DMS153 (cell line): ENCODE measurements around the gene ZFYVE21.

Experiments
- DNase-seq: peaks from one replicate; lab custom pipeline; 2025; lab: John Stamatoyannopoulos, UW

Gene ZFYVE21

DNA sequence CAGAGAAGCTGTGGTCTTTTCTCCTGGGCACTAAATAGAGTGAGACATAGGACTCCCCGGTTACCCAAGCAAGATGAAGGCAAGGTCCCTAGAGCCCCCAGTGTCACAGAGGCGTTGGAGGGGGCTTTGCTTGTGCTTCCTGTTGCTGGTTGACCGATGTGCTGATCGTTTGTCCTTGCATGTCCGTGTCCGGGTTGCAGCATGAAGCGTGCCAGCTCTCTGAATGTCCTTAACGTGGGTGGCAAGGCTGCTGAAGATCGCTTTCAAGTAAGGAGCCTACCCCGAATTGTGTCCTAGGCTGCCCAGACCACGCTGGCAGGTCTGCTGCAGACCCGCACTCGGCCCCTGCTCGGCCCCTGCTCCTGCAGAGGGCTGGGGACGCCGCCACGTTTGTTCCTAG is 23.5 kb upstream of the ZFYVE21 start:
- no peak for DNase-seq

DNA sequence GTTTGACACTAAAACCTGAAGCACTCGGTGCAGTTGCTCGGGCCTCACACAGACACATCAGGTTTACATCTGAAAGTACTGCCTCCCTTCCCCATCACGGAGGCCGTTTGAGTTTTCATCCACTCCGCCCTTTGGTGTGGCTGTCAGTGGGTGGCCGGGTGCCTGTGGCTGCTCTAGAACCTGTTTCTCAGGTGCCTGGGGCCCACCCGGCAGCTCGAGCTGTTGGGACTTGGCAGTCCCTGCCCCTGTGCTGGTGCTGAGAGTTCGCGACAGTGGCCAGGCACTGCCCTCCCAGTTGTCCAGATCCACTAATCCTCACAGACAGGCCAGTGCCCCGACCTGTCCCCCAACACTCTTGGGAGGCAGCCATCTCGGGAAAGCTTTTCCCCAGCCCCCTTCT is 22.7 kb upstream of the ZFYVE21 start:
- no peak for DNase-seq

DNA sequence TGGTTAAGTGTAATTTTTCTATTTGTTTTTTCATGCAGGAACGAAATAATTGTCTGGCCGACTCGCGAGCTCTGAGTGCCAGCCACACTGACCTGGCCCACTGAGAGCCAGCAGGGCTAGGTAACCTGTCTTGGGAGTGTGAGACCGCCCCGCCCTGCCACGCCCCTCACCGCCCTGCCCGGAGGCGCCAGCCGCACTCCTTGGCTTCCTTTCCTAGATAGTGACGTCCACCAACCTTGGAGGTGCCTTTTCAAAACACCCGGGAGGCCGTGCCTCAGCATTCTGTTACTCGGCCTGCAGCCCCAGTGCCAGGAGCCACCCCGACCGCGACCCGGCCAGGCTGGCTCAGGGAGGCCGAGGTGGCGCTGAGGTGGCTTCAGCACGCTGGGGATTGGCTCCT is 22.1 kb upstream of the ZFYVE21 start:
- DNase-seq: no peak

DNA sequence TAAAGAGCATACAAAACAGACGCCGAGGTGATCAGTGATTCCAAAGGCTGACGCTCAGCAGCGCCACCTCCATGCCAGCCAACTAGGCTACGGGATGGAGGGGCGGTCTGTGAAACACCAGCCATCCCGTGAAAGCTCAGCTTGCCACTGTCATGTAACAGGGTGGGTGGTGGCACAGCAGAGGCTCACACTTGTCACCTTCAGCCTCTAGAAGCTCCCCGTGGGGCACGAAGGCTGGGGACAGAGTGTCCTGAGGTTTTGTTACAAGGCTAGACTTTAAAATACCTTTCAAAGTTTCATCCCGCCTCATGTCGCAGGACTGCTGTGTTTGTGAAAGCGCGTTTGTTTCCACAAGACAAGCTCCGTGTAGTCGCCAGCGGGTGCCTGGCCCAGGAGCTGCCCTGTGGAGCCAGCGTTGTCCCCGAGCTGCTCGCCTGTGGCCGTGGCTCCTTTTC is 21.0 kb upstream of the ZFYVE21 start:
- DNase-seq: no peak

DNA sequence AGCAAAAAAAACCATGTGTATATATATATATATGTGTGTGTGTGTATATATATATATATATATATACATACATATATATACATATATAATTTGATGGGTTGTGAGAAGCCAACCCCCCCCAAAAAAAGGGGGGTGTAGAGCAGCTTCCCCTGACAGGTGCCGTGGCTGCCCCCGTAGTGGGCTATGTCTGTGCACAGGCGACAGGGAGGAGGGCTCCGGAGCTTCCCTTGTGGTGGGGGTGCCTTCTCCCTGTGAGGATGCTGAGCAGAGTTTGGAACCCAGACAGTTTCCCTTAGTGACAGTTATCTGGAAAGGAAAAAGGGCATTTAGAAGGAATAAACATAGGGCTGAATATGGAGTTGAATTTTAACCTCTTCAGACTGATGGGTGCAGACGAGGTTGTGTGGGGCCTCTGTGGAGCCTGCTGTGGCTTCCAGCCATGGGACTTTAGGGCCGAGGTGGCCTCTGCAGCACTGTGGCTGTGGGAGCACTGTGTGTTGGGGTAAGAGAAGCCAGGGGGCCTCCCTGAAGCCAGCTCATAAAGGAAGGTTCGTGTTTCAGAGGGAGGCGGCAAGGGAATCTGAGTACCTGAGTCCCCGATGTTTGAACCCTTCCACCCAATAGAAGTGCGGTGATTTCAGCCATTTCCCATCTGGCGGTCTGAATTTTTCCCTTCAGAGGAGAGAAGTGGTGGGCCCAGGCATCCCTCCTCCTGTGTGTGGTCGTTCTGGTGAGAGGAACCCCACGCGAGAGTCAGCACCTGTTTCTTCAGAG is 20.1 kb upstream of the ZFYVE21 start:
- DNase-seq: no peak

DNA sequence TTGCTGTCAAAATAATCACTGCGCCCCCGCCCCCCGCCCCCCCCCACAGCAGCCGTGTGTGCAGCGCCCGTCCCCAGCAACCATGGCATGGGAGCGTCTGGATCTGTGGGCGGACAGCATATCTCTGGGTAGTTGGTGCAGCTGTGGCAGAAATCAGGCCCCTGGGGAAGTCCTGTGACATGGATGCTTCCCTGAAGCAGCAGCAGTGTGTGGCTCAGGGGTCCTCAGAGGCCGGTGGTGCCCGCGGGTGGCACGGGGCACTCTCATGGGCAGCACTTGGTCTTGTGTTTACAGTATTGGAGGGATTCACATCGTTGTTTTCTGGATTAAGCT is 19.6 kb upstream of the ZFYVE21 start:
- no peak for DNase-seq

GRCh38 chr14:103696466-103697071 is 19.0 kb upstream of the ZFYVE21 start:
- no peak for DNase-seq

GRCh38 chr14:103697206-103697602 is 18.4 kb upstream of the ZFYVE21 start:
- no peak for DNase-seq

DNA sequence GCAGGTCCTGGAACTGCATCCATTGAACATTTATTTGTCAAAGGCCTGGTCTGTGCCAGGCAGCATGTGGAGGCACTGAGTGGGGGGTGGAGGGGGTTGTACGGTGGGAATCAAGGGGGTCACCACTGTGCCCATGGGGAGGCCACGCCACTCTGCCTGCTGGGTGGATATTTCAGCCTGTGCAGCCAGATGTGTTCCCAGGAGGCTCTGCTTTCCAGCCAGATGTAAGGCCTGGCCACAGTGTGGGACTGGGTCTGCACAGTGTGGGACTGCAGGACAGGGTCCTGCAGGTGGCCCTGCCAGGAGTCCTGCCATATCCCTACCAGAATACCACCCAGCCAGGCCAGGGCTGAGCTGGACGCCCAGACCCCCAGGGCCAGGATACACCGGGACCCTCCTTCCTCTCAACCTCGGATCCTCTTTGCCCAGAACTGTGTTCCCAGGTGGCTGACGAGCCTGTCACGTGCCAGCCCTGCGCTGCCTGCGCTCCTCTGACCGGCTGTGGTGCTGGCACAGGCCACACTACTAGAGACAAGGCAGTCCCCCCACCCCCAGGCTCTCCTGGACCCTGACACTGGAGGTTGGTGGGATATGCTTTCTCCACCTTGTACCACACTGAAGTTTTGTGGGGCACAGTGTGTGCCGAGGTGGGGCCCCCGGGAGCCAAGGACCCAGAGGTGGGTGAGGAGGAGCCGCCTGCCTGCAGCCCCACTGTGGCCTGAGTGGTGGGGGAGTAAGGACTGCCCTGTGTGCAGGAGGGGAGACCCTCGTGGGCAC is 17.8 kb upstream of the ZFYVE21 start:
- DNase-seq: no peak

DNA sequence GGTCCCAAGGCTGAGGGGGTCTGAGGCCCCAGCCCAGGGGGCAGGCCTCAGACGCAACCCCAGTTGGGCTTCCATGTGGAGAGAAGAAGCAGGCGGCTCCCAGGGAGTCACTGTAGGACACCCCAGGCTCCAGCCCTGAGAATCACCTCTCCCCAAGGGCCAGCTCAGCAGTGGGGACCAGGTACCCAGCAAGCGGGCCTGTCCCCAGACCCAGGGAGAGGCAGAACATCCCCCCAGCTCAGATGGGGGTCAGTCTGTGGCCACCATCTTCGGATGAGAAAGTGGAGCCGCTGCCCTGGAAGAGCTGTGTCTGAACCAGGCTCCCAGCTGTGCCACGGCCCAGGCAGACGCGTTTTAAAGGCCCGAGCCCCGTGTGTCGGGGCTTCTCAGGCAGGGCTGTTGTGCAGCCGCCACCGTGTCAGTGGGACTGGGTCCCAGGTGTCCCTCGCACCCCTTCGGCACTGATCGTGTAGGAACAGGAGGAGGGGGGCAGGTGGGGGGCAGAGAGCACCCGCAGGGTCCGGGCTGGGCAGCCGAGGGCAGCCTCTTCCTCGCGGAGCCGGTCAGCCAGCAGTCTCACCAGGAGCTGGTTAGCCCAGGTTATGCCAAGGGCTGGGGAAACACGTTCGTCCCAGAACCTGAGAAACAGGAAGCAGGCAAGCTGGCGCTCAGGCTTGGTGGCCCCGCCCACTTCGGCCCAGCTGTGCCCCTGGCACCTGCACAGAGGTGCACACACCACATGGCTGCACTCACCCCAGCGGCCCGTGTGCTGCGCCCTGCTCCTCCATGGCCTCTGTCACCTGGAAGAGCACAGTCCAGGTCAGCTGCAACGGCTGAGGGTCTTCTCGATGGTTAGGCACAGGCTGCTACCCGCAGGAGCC is 17.0 kb upstream of the ZFYVE21 start:
- DNase-seq: no peak

- no peak for DNase-seq
Measured at GRCh38 chr14:103699261-103699661, 16.3 kb upstream of the ZFYVE21 start.

DNA sequence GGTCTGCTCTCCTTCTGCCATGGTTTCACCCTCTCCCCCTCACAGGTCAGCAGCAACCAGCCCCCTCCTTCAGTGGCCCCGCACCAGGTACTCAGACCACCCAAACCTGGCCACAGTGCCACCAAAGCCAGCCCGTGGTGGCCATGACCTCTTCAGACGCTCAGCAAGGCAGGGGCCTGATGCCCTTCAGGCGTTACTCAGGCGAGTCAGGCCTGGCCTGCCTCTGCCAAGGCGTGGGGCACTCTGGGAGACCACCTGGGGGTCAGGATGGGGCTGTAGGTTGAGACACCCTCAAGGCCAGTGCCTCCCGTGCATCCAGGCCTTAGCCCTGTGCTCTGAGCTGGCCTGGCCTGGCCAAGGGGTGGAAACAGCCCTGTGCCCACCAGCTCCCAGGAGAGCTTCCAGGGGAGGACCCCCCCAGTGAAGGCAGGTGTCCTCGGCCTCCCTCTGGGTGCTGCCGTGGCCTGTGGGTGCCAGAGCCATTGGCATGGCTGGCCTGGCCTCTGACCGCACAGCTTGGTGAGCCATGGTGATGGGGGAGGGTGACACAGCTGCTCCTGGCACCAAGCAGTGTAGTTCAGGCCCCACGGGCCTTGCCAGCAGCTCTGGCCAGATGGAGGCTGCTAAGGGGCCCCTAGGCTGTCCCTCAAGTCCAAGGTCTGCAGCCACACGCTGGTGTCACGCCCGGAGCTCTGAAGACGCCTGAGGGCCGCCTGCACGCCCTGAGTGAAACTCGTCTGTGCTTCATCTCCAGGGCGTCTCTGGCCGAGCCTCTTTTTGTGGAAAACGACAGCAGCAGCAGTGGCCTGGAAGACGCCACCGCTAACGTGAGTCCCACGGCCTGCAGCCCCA is 15.5 kb upstream of the ZFYVE21 start:
- DNase-seq: no peak

- no peak for DNase-seq
Measured at GRCh38 chr14:103700753-103701490, 14.7 kb upstream of the ZFYVE21 start.

DNA sequence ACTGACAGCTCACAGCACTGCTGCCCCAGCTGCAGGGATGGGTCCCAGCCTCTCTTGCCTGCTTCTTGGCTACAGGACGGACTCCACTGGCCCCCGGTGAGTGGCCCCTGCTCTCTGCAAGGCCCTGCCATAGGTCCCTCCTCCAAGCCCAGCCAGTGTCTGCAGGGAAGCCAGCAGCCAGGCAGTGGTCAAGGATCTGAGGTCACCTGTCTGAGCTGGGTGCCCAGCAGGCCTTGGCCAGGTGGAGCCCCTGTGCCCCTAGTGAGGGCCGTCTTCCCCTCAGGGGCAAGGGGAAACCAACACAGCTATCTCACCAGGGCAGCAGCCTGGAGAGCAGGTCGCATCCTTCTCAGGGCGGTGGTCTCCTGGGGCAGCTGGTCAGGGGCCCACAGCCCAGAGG is 13.5 kb upstream of the ZFYVE21 start:
- no peak for DNase-seq

DNA sequence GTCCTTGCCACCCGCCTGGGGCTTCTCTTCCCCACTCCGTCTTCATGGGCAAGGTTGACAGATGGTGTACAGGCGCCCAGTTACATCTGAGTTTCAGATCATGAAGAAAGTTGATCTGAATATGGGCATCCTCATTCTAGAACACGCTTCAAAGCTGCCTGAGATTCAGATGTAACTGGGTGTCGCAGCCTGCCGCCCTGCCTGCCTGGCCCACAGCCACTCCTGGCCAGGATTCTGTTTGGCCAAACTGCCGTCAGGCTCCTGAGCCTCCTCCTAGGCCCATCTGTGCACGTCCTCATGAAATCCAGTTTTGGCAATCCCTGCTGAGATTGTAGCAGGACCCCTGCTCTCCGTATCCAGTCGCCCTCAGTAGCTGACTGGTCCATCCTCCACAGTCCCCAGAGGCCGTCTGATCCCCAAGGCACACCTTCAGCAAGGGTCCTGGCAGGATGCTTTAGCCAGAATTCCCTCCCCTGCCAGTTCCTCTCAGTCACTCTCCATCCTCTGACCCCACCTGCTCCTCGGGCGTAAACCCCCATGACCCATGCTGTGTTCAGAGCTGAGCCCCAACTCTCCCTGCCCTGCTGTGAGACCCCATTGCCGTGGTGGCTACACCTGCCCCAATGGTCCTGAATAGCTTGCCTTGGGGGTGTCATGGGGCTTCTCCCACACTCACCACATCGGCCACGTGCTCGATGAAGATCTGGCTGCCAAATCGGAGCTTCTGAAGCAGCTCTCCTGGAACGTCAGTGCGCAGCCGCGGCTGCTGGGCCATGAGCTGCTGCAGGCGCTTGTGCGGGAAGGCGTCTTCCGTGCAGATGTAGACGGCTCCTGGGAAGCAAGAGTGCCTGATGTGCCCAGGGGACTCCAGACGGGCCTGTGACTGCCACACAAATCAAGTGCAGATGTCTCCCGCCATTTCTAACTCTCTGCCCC is 12.8 kb upstream of the ZFYVE21 start:
- no peak for DNase-seq

GRCh38 chr14:103703433-103704385 is 11.9 kb upstream of the ZFYVE21 start:
- no peak for DNase-seq

GRCh38 chr14:103704708-103705107 is 10.9 kb upstream of the ZFYVE21 start:
- no peak for DNase-seq

GRCh38 chr14:103705118-103705503 is 10.5 kb upstream of the ZFYVE21 start:
- no peak for DNase-seq
